GM18520 (cell line): ENCODE measurements around the gene NAIF1.
A peak's percentile ranks its signal among the peaks of the same experiment; 100 is the strongest.
"Not testable (repeated sequence)": the region's sequence is repeated elsewhere in the genome, so short reads cannot be mapped to it uniquely, and the experiment has no call there.

ENCODE experiments used
- ATAC-seq: cut with Tn5 transposase; IDR thresholded peaks from one replicate; pipeline ENCODE4 v1.9.1; 2021; ENCODE audit not compliant: unreplicated experiment

NAIF1 gene

GRCh38 chr9:128066713-128067644, at the start of gene NAIF1:
Gene NAIF1, minus strand, starts transcription at chr9:128067320. Its CDS starts 219 bp downstream, at chr9:128067101.
- peak; percentile 64 for ATAC-seq

- ATAC-seq = no peak
Observed at GRCh38 chr9:128116104-128117083, 49.3 kb upstream of the NAIF1 start.

GRCh38 chr9:128115187-128116103, 48.3 kb upstream of the NAIF1 start:
- ATAC-seq = peak; percentile 37

GRCh38 chr9:128114326-128115186, 47.4 kb upstream of the NAIF1 start:
- no peak for ATAC-seq

GRCh38 chr9:128113526-128114325, 46.6 kb upstream of the NAIF1 start:
- no peak for ATAC-seq

- ATAC-seq = not testable (repeated sequence)
Observed at GRCh38 chr9:128111726-128112125, 44.6 kb upstream of the NAIF1 start.

GRCh38 chr9:128109050-128109709, 42.1 kb upstream of the NAIF1 start:
- ATAC-seq = no peak

- ATAC-seq = no peak
Observed at GRCh38 chr9:128108269-128109049, 41.3 kb upstream of the NAIF1 start.

- no peak for ATAC-seq
Observed at GRCh38 chr9:128107468-128108268, 40.5 kb upstream of the NAIF1 start.

- ATAC-seq = no peak
Observed at GRCh38 chr9:128106940-128107467, 39.9 kb upstream of the NAIF1 start.

- ATAC-seq = no peak
Observed at GRCh38 chr9:128106181-128106939, 39.2 kb upstream of the NAIF1 start.

GRCh38 chr9:128105538-128106175, 38.5 kb upstream of the NAIF1 start:
- ATAC-seq = no peak

GRCh38 chr9:128104171-128104618, 37.1 kb upstream of the NAIF1 start:
- ATAC-seq = no peak

- no peak for ATAC-seq
Observed at GRCh38 chr9:128103589-128103962, 36.5 kb upstream of the NAIF1 start.
